ENCODE data around the gene TTC7B.

TTC7B gene

GRCh38 chr14:90581745-90582144 is 234.5 kb downstream of the TTC7B start:
- Histone ChIP-seq H3K9ac (ENCODE audit: low read length in 5 of 5) (no peak overlapping the region), H3K4me1 (ENCODE audit: control insufficient read depth in 5 of 5, insufficient read depth in 5 of 5, low read length in 5 of 5) (peaks cover 0 to 8% (median 2%) of the 10 kb centered on the region in 5 donors), H3K27ac (ENCODE audit: low read depth, low read length) (no peak overlapping the region), H3K9me3 (ENCODE audit: control insufficient read depth in 5 of 5, low read length in 5 of 5) (no peaks in the 10 kb centered on the region), H3K36me3 (ENCODE audit: control insufficient read depth in 5 of 5, insufficient read depth in 5 of 5, low read length in 5 of 5) (peaks cover 0 to 79% (median 30%) of the 10 kb centered on the region in 5 donors), H3K4me3 (ENCODE audit: low read depth in 1 of 5, low read length in 5 of 5) (no peak overlapping the region), H3K27me3 (ENCODE audit: control insufficient read depth in 5 of 5, insufficient read depth in 4 of 5, low read length in 5 of 5) (no peaks in the 10 kb centered on the region)

GRCh38 chr14:90580377-90581335 is 235.6 kb downstream of the TTC7B start:
- peaks cover 0 to 79% (median 29%) of the 10 kb centered on the region in 5 donors for H3K36me3 ChIP-seq (ENCODE audit: control insufficient read depth in 5 of 5, insufficient read depth in 5 of 5, low read length in 5 of 5)
- no peaks in the 10 kb centered on the region for H3K27me3 ChIP-seq (ENCODE audit: control insufficient read depth in 5 of 5, insufficient read depth in 4 of 5, low read length in 5 of 5)
- H3K4me3 ChIP-seq (ENCODE audit: low read depth in 1 of 5, low read length in 5 of 5): no peak overlapping the region
- peaks cover 0 to 8% (median 5%) of the 10 kb centered on the region in 5 donors for H3K4me1 ChIP-seq (ENCODE audit: control insufficient read depth in 5 of 5, insufficient read depth in 5 of 5, low read length in 5 of 5)
- H3K27ac ChIP-seq (ENCODE audit: low read depth, low read length): no peak overlapping the region
- no peaks in the 10 kb centered on the region for H3K9me3 ChIP-seq (ENCODE audit: control insufficient read depth in 5 of 5, low read length in 5 of 5)
- H3K9ac ChIP-seq (ENCODE audit: low read length in 5 of 5): no peak overlapping the region

GRCh38 chr14:90579816-90580215 is 236.4 kb downstream of the TTC7B start:
- H3K4me3 ChIP-seq (ENCODE audit: low read depth in 1 of 5, low read length in 5 of 5): no peak overlapping the region
- no peaks in the 10 kb centered on the region for H3K27me3 ChIP-seq (ENCODE audit: control insufficient read depth in 5 of 5, insufficient read depth in 4 of 5, low read length in 5 of 5)
- H3K4me1 ChIP-seq (ENCODE audit: control insufficient read depth in 5 of 5, insufficient read depth in 5 of 5, low read length in 5 of 5): peaks cover 0 to 12% (median 11%) of the 10 kb centered on the region in 5 donors
- peaks cover 0 to 71% (median 24%) of the 10 kb centered on the region in 5 donors for H3K36me3 ChIP-seq (ENCODE audit: control insufficient read depth in 5 of 5, insufficient read depth in 5 of 5, low read length in 5 of 5)
- H3K9ac ChIP-seq (ENCODE audit: low read length in 5 of 5): no peak overlapping the region
- H3K27ac ChIP-seq (ENCODE audit: low read depth, low read length): no peak overlapping the region
- no peaks in the 10 kb centered on the region for H3K9me3 ChIP-seq (ENCODE audit: control insufficient read depth in 5 of 5, low read length in 5 of 5)

GRCh38 chr14:90579088-90579487 is 237.1 kb downstream of the TTC7B start:
- no peaks in the 10 kb centered on the region for H3K27me3 ChIP-seq (ENCODE audit: control insufficient read depth in 5 of 5, insufficient read depth in 4 of 5, low read length in 5 of 5)
- no peaks in the 10 kb centered on the region for H3K9me3 ChIP-seq (ENCODE audit: control insufficient read depth in 5 of 5, low read length in 5 of 5)
- peaks cover 0 to 64% (median 22%) of the 10 kb centered on the region in 5 donors for H3K36me3 ChIP-seq (ENCODE audit: control insufficient read depth in 5 of 5, insufficient read depth in 5 of 5, low read length in 5 of 5)
- H3K9ac ChIP-seq (ENCODE audit: low read length in 5 of 5): no peak overlapping the region
- H3K27ac ChIP-seq (ENCODE audit: low read depth, low read length): no peak overlapping the region
- no peak overlapping the region for H3K4me3 ChIP-seq (ENCODE audit: low read depth in 1 of 5, low read length in 5 of 5)
- H3K4me1 ChIP-seq (ENCODE audit: control insufficient read depth in 5 of 5, insufficient read depth in 5 of 5, low read length in 5 of 5): peaks cover 2 to 16% (median 15%) of the 10 kb centered on the region in 5 donors

- H3K9me3 ChIP-seq (ENCODE audit: control insufficient read depth in 5 of 5, low read length in 5 of 5): no peaks in the 10 kb centered on the region
- H3K27ac ChIP-seq (ENCODE audit: low read depth, low read length): no peak overlapping the region
- peaks cover 2 to 16% (median 15%) of the 10 kb centered on the region in 5 donors for H3K4me1 ChIP-seq (ENCODE audit: control insufficient read depth in 5 of 5, insufficient read depth in 5 of 5, low read length in 5 of 5)
- H3K27me3 ChIP-seq (ENCODE audit: control insufficient read depth in 5 of 5, insufficient read depth in 4 of 5, low read length in 5 of 5): no peaks in the 10 kb centered on the region
- no peak overlapping the region for H3K9ac ChIP-seq (ENCODE audit: low read length in 5 of 5)
- no peak overlapping the region for H3K4me3 ChIP-seq (ENCODE audit: low read depth in 1 of 5, low read length in 5 of 5)
- H3K36me3 ChIP-seq (ENCODE audit: control insufficient read depth in 5 of 5, insufficient read depth in 5 of 5, low read length in 5 of 5): peaks cover 0 to 61% (median 22%) of the 10 kb centered on the region in 5 donors
These were observed 237.8 kb downstream of the TTC7B start for GRCh38 chr14:90578283-90578985.

GRCh38 chr14:90577661-90578282 is 238.5 kb downstream of the TTC7B start:
- H3K9ac ChIP-seq (ENCODE audit: low read length in 5 of 5): no peak overlapping the region

GRCh38 chr14:90576981-90577660 is 239.1 kb downstream of the TTC7B start:
- Histone ChIP-seq H3K27ac (ENCODE audit: low read depth, low read length) (no peak overlapping the region), H3K4me3 (ENCODE audit: low read depth in 1 of 5, low read length in 5 of 5) (no peak overlapping the region), H3K27me3 (ENCODE audit: control insufficient read depth in 5 of 5, insufficient read depth in 4 of 5, low read length in 5 of 5) (no peaks in the 10 kb centered on the region), H3K9me3 (ENCODE audit: control insufficient read depth in 5 of 5, low read length in 5 of 5) (no peaks in the 10 kb centered on the region), H3K36me3 (ENCODE audit: control insufficient read depth in 5 of 5, insufficient read depth in 5 of 5, low read length in 5 of 5) (peaks cover 0 to 54% (median 27%) of the 10 kb centered on the region in 5 donors), H3K4me1 (ENCODE audit: control insufficient read depth in 5 of 5, insufficient read depth in 5 of 5, low read length in 5 of 5) (peaks cover 2 to 16% (median 15%) of the 10 kb centered on the region in 5 donors), H3K9ac (ENCODE audit: low read length in 5 of 5) (no peak overlapping the region)

More at GRCh38 chr14:90577661-90578282, 238.5 kb downstream of the TTC7B start:
- Histone ChIP-seq H3K36me3 (ENCODE audit: control insufficient read depth in 5 of 5, insufficient read depth in 5 of 5, low read length in 5 of 5) (peaks cover 0 to 58% (median 25%) of the 10 kb centered on the region in 5 donors), H3K9me3 (ENCODE audit: control insufficient read depth in 5 of 5, low read length in 5 of 5) (no peaks in the 10 kb centered on the region), H3K4me1 (ENCODE audit: control insufficient read depth in 5 of 5, insufficient read depth in 5 of 5, low read length in 5 of 5) (peaks cover 2 to 16% (median 15%) of the 10 kb centered on the region in 5 donors), H3K27ac (ENCODE audit: low read depth, low read length) (no peak overlapping the region), H3K4me3 (ENCODE audit: low read depth in 1 of 5, low read length in 5 of 5) (no peak overlapping the region), H3K27me3 (ENCODE audit: control insufficient read depth in 5 of 5, insufficient read depth in 4 of 5, low read length in 5 of 5) (no peaks in the 10 kb centered on the region)

- Histone ChIP-seq H3K9me3 (ENCODE audit: control insufficient read depth in 5 of 5, low read length in 5 of 5) (no peaks in the 10 kb centered on the region), H3K9ac (ENCODE audit: low read length in 5 of 5) (no peak overlapping the region), H3K4me3 (ENCODE audit: low read depth in 1 of 5, low read length in 5 of 5) (no peak overlapping the region), H3K36me3 (ENCODE audit: control insufficient read depth in 5 of 5, insufficient read depth in 5 of 5, low read length in 5 of 5) (peaks cover 0 to 54% (median 33%) of the 10 kb centered on the region in 5 donors), H3K27ac (ENCODE audit: low read depth, low read length) (no peak overlapping the region), H3K27me3 (ENCODE audit: control insufficient read depth in 5 of 5, insufficient read depth in 4 of 5, low read length in 5 of 5) (no peaks in the 10 kb centered on the region), H3K4me1 (ENCODE audit: control insufficient read depth in 5 of 5, insufficient read depth in 5 of 5, low read length in 5 of 5) (peaks cover 2 to 16% (median 15%) of the 10 kb centered on the region in 5 donors)
These were observed 239.6 kb downstream of the TTC7B start for GRCh38 chr14:90576581-90576980.

GRCh38 chr14:90575781-90576180 is 240.4 kb downstream of the TTC7B start:
- H3K9ac ChIP-seq (ENCODE audit: low read length in 5 of 5): no peak overlapping the region
- H3K4me1 ChIP-seq (ENCODE audit: control insufficient read depth in 5 of 5, insufficient read depth in 5 of 5, low read length in 5 of 5): peaks cover 2 to 16% (median 14%) of the 10 kb centered on the region in 5 donors

More at GRCh38 chr14:90575781-90576180, 240.4 kb downstream of the TTC7B start:
- Histone ChIP-seq H3K27me3 (ENCODE audit: control insufficient read depth in 5 of 5, insufficient read depth in 4 of 5, low read length in 5 of 5) (no peaks in the 10 kb centered on the region), H3K36me3 (ENCODE audit: control insufficient read depth in 5 of 5, insufficient read depth in 5 of 5, low read length in 5 of 5) (peaks cover 0 to 52% (median 36%) of the 10 kb centered on the region in 5 donors), H3K4me3 (ENCODE audit: low read depth in 1 of 5, low read length in 5 of 5) (no peak overlapping the region), H3K9me3 (ENCODE audit: control insufficient read depth in 5 of 5, low read length in 5 of 5) (no peaks in the 10 kb centered on the region), H3K27ac (ENCODE audit: low read depth, low read length) (no peak overlapping the region)
